Forelimb muscle (tissue), 1 donor: Measurements from ENCODE around the gene FOXL1. TPM values are rescaled to one million over a fixed set of nuclear protein-coding genes. Genes with fewer than 3 reads are reported as not detected.

Source experiments
- DNase-seq: peaks from one replicate; pipeline ENCODE4 v3.0.0-alpha.2; 2013; ENCODE audit warnings: low read depth
- polyA plus RNA-seq: library from polyadenylated mRNA; unstranded; fragments of 120-200 nt; gene quantifications from one replicate; pipeline ENCODE4 v1.2.1, GENCODE V29; 2013; ENCODE audit not compliant: insufficient read length

FOXL1 gene
- polyA plus RNA-seq, 1 donor = 0.24 TPM

DNA sequence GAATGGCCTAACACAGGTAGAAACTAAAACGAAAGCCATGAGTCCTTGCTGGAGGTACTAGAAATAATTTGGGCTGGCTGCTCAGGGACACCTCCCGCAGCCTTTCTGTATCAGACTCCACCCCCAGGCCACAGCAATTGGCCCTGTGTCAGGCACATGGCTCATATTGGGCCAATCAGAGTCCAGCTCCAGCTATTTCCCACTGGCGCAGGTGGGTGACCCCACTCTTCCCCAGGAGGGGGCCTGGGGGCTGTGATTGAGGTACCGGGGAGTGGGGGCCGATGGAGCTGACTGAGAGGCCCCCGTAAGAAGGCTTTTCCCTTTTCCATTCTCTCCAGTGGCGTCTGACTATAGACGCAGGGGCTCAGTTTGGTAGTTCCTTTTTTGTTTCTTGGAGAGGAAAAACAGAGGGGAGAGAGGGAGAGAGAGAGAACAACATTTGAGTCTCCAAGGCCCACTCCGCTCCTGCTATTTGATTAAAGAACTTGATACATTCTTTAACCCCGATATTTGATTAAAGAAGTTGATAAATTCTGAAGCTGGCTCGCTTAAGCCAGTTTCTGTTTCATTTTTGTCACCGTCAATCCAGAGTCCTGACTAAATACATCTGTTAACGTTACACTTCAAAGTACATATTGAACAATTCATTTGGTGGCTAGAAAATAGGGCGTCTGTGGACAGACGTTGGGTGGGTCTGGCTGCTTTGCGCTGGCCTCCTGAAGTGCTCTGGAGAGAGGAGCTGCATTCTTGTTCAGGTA lies 26.3 kb downstream of the FOXL1 start:
- DNase-seq = no peak

DNA sequence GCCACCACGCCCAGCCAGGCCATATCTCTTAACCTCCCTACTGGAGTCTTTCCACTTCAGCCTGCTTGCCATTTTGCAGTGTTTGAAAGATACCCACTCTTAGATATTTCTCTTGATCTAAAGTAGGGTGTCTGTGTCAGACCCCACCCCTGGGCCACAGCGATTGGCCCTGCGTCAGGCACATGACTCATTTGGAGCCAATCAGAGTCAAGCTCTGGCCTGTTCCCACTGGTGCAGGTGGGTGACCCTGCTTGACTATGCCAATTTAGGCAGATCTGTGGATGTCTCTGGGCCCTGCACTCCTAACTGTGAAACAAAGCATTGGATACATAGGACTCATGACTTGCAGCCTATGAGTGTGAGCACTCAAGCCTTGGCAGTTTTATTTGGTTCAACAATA lies 27.6 kb downstream of the FOXL1 start:
- DNase-seq = no peak

- DNase-seq = no peak
These were observed 30.0 kb downstream of the FOXL1 start for GRCh38 chr16:86608301-86608747.

DNA sequence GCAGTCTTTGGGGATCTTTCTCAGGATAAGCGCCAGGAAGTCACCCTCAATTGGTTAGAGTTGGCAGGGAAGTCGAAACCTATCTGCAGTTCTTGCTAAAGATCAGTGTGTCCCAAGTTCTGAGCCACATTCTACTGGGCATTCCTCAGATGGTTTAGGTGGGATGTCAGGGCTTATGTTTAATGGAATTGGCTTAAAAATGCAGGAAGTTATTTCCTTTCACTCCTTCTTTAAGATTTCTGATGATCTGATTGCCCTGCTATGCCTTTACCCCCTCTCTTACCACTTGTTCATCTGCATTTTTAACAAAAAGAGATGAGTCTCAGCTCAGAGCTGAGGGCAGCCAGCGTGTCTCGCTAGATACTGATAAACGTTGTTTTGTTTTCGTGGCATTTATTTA lies 30.8 kb downstream of the FOXL1 start:
- DNase-seq = no peak

GRCh38 chr16:86609661-86610060 lies 31.3 kb downstream of the FOXL1 start:
- no peak for DNase-seq

DNA sequence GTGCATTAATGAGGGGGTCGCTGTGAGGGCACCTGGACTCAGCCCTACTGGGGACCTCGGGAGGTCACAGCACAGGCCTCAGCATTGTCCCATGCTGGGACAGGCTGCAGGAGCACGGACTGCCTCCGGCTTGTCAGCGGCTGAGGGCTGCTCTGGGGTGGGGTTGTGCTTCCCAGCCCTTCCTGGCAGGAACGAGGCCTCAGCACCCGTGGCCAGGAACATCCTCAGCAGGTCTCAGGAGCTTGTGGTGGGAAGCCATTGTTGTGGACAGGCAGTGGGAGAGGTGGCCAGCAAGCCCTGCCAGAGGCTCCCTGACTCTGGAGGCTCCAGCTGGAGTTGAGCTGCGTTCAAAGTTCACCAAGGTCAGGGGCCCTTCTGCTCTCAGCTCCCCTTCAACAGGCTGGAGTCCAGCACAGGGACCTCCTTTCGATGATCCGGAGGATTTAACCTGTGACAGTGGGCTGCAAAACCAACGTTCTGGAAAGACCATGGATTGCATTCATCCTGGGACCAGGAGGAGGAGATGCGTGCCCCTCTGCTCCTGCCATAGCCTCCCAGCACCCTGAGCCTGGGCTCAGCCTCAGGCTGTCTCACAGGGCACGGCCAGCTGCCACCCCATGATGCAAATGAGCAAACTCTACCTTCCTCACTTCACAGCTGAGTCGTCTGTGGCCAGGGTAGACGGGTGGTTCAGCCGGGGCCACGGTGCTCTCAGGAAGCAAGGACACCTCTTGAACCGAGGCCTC lies 32.6 kb downstream of the FOXL1 start:
- no peak for DNase-seq

- DNase-seq = peak; percentile 20
These were observed 33.1 kb downstream of the FOXL1 start for GRCh38 chr16:86611525-86611855.

- no peak for DNase-seq
These were observed 33.6 kb downstream of the FOXL1 start for GRCh38 chr16:86611941-86612340.

- DNase-seq = no peak
These were observed 36.4 kb downstream of the FOXL1 start for GRCh38 chr16:86614699-86615098.

DNA sequence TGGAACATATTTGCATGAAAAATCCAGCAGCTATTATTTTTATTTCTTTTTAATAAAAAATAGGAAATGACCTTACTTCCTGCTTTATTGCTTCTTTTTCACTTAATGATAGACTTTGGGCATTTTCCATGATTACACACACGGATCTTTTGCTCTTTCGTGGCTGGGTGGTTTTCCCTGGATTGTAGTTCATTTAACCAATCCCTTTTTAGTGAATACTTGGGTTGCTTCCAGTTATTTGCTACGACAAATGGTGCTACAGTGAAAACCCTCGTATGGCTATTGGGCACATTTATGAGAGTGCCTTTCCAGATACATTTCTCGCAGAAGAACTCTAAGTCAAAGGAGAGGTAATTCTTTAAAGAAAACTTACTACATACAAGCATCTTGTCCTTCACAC lies 38.6 kb downstream of the FOXL1 start:
- DNase-seq = no peak

GRCh38 chr16:86618431-86619238 lies 40.3 kb downstream of the FOXL1 start:
- no peak for DNase-seq

- no peak for DNase-seq
These were observed 41.0 kb downstream of the FOXL1 start for GRCh38 chr16:86619239-86619794.

DNA sequence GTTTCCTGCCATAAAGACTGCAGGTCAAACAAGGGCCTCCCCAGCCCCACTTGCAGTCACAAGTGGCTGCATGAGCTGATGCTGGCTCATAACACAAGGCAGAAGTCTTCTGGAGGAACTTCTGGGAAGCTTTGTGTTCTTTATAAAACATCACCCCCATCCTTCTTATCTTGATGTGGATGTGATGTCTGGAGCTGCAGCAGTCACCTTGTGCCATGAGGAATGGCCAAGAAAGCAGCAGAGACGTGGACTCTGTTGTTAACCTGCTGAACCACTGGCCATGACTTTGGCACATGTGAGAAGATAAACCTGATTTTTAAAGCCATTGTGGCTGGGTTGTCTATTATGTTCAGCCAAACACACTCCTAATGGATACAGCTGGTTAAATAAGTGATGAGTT lies 41.8 kb downstream of the FOXL1 start:
- no peak for DNase-seq

DNA sequence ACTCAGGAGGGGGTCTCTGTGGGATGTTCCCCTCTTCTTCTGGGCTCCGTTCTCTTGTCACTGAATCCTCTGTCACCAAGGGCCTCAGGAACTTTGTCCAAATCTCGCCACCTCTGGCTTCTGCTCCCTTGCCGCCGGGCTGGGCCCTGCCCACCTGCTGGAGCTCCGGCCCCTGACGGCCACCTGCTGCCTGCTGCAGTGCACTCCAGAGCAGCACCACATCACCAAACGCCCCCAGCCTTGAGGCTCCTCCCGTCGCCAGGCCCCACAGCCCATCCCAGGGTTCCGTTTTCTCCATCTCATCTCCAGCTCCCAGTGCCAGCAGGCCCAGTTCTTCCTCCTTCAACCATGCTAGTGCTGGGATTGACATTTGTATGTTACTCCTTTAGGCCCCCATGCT lies 43.6 kb downstream of the FOXL1 start:
- DNase-seq = no peak

- no peak for DNase-seq
These were observed 44.6 kb downstream of the FOXL1 start for GRCh38 chr16:86622700-86623615.

GRCh38 chr16:86625029-86625428 lies 46.7 kb downstream of the FOXL1 start:
- DNase-seq = no peak

DNA sequence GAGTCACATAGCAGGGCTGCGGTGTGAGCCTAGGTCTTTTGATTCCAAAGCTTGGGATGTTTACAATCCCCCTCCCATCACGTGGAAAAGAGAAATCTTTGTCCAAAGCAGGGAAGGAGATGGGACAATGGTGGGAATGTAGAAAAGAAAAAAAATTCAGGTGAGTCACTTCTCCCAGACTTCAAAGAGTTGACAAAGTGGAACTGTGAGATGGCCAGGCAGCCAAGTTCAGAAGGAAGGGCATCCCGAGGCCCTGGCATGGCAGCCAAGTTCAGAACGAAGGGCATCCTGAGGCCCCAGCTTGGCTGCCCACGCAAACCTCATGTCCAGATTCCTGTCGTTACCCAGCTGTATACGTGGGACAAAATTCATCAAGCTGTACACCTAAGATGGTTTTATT lies 47.5 kb downstream of the FOXL1 start:
- no peak for DNase-seq

DNA sequence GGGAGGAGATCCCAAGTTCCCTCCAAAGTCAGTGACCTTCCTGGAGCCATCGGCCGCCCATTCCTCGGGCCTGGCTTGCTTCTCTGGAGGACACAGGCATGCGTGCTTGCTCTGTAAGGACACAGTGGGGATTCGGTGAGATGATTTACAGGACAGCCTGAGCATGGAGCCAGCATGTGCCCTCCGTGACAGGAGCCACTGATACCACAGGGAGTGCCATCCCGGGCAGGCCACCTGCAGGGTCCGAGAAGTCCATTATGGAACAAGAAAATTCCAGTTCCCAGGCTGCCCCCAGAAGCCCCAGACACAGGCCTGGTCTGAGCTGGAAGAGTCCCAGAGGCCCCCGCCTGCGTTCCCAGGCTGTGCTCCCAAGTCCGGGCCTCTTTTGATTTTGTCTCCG lies 47.9 kb downstream of the FOXL1 start:
- no peak for DNase-seq

GRCh38 chr16:86626966-86627365 lies 48.6 kb downstream of the FOXL1 start:
- DNase-seq = no peak

DNA sequence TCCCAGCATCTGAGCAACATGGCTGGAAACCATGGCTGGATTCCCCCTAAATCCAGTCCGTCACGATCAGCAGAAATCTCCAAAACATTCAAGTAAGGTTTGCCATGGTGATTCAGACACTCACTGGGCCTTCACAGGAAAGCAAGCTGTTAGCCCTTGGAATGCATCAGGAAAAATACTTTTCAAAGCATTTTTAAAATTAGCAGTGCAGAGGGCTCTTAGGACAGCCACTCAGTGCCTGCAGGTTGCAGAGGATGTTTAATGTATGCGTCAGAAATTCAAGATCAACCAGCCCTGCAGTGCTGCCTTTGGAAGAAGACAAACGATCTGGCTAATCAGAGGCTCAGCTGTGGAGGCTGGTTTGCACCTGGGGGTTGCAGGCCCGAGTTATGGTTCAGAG lies 50.3 kb downstream of the FOXL1 start:
- DNase-seq = no peak

DNA sequence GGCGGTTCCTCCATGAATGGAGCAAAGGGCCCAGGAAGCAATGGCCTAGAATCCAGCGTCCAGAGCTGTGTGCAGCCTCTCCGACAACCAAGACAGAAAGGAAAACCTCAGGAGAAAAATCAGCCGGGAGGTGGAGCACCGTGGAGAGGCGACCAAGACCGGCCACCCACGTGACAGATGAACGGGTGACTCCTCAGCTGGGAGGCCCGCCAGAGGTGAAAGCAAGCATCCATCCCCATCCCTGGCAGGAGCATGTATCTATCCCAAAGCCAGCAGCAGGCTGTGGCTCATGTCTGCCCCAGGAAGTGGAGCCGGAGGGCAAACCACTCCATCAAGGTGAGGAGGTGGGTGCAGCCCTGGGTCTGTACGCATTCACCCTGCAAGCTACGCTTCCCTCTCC lies 52.1 kb downstream of the FOXL1 start:
- DNase-seq = no peak
